GM12864 (cell line): ENCODE measurements around the gene CACNG8.
"Not testable (repeated sequence)": the region's sequence is repeated elsewhere in the genome, so short reads cannot be mapped to it uniquely, and the experiment has no call there.

Experiments
- DNase-seq: peaks from one replicate; pipeline ENCODE4 v3.0.0-alpha.2; 2011; ENCODE audit warnings: low read depth
- H3K4me3 ChIP-seq: 2 replicates; pipeline ENCODE4 v1.5.1; 2011; ENCODE audit warnings: mild to moderate bottlenecking, low read depth, low read length, control low read depth
- CTCF ChIP-seq: IDR thresholded peaks from 2 replicates; pipeline ENCODE4 v1.5.1; 2011; ENCODE audit warnings: low read depth, mild to moderate bottlenecking, moderate library complexity, low read length, control low read depth, inconsistent platforms; ENCODE audit errors: missing control alignments

The CACNG8 gene

DNA sequence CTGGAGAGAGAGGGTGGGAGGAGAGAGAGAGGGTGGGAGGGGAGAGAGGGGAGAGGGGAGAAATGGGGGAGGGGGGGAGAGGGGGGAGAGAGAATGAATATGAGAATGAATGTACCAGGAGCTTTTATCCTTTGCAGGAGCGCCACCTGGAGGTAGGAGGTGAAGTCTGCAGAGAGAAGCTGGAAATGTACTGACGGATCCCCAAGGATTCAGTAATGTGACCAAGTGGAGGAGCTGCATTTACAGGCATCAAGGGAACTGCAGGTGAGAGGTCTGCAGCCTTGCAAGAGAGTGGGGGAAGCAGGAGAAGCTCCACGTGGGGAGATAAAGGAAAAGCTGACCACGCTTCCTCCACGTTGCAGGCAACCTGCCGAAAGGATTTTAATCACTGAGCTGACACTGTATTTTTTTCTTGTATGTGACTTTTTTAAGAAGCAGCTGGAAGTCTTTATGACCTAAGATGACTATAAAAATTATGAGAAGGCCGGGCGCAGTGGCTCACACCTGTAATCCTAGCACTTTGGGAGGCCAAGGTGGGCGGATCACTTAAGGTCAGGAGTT is 67.3 kb downstream of the CACNG8 start:
- peak; percentile 73 for TF ChIP-seq CTCF
- peak; percentile 10 for DNase-seq
- no peak overlapping the region for H3K4me3 ChIP-seq

DNA sequence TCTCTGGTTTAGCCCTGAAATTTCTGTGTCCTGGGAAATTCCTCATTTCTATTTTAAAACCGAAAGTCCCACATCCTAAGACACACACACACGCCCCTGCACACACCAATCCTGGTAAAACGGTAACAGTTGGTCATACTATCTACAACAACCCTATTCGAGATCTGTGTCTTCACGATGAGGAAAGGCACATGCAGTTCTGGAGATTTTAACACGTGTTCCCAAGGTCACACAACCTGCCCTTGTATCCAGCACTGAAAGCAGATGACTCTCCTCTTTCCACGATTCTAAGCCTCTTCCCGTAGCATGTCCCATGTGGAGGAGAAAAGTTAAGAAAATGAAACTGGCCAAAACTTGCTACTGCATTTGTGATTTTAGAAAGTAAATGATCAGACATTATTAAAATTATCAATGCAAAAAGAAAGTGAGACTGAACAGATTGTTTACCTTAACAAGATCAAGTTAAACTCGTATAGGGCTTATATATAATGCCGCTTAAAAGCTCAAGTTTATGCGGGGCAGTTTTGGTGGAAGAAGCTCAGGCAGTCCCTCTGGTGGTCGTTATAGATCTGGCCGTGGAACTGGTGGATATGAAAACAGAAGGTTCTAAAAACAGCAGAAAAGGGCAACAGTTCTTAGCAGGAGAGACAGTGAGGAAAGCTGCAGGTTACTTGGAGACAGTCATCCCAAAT is 68.3 kb downstream of the CACNG8 start:
- TF ChIP-seq CTCF: peak; percentile 12
- H3K4me3 ChIP-seq: no peak overlapping the region
- no peak for DNase-seq

- no peak for TF ChIP-seq CTCF
- no peak for DNase-seq
- H3K4me3 ChIP-seq: no peak overlapping the region
Observed at GRCh38 chr19:54035215-54036178, 72.8 kb downstream of the CACNG8 start.

DNA sequence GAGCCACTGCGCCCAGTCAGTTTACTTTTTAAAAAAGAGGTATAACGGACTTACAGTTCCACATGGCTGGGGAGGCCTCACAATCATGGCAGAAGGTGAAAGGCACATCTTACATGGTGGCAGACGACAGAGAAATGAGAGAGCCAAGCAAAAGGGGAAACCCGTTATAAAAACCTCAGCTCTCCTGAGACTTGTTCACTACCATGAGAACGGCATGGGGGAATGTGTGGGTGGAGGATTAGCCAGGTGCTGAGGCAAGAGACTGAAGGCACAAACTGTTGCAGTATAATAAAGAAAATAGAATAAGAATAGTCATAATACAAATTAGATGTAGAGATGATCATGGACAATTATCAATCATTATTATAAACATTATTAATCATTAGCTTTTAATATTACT is 73.8 kb downstream of the CACNG8 start:
- not testable (repeated sequence) for H3K4me3 ChIP-seq, DNase-seq
